Neural cell (in vitro differentiated cells): Measurements from ENCODE around the gene ABHD4. TPM values are rescaled to one million over a fixed set of nuclear protein-coding genes. Genes with fewer than 3 reads are reported as not detected.

Experiments
- H2AFZ ChIP-seq: fragments of 200-600, 300-800 bp; sonication (generic), shearing (Covaris generic); 2 replicates; pipeline ENCODE4 v1.6.0; 2014; ENCODE audit warnings: low read depth, mild to moderate bottlenecking, antibody characterized with exemption, low read length, moderate library complexity
- H3F3A ChIP-seq: fragments of 200-600 bp; shearing (Covaris generic); 2 replicates; pipeline ENCODE4 v1.6.1; 2016; ENCODE audit warnings: mild to moderate bottlenecking, moderate library complexity, mixed read lengths, antibody characterized with exemption, low read length; ENCODE audit not compliant: insufficient read depth, poor library complexity, severe bottlenecking
- H3K27ac ChIP-seq: fragments of 200-600, 300-800 bp; sonication (generic), shearing (Covaris generic); 2 replicates; pipeline ENCODE4 v1.5.1; 2014; ENCODE audit warnings: mild to moderate bottlenecking, low read length, moderate library complexity
- H3K27me3 ChIP-seq: fragments of 300-800, 200-600 bp; sonication (generic), shearing (Covaris generic); 2 replicates; pipeline ENCODE4 v1.6.0; 2014; ENCODE audit warnings: mild to moderate bottlenecking, low read depth, low read length, moderate library complexity; ENCODE audit not compliant: insufficient read depth
- H3K36me3 ChIP-seq: fragments of 300-800, 200-600 bp; sonication (generic), shearing (Covaris generic); 2 replicates; pipeline ENCODE4 v1.5.1; 2014; ENCODE audit warnings: mild to moderate bottlenecking, antibody characterized with exemption, low read length, moderate library complexity; ENCODE audit not compliant: insufficient read depth
- H3K4me2 ChIP-seq: fragments of 300-800, 200-600 bp; sonication (generic), shearing (Covaris generic); 2 replicates; pipeline ENCODE4 v1.6.0; 2014; ENCODE audit warnings: mild to moderate bottlenecking, low read length
- H3K4me3 ChIP-seq: fragments of 300-800, 200-600 bp; sonication (generic), shearing (Covaris generic); 2 replicates; pipeline ENCODE4 v1.5.1; 2014; ENCODE audit warnings: mild to moderate bottlenecking, low read length, moderate library complexity
- H3K79me2 ChIP-seq: fragments of 200-600 bp; shearing (Covaris generic); replicated peaks from 2 replicates; pipeline ENCODE4 v1.6.0; 2014; ENCODE audit warnings: mild to moderate bottlenecking, low read length, moderate library complexity; ENCODE audit not compliant: insufficient read depth
- H3K9ac ChIP-seq: fragments of 300-800, 200-600 bp; sonication (generic), shearing (Covaris generic); 2 replicates; pipeline ENCODE4 v1.6.1; 2016; ENCODE audit warnings: mild to moderate bottlenecking, low read length, mixed read lengths
- H3K9me2 ChIP-seq: fragments of 200-600 bp; shearing (Covaris generic); 2 replicates; pipeline ENCODE4 v1.6.1; 2016; ENCODE audit warnings: mild to moderate bottlenecking, low read length, mixed read lengths; ENCODE audit not compliant: insufficient read depth
- H3K9me3 ChIP-seq: fragments of 200-600, 300-800 bp; sonication (generic), shearing (Covaris generic); 2 replicates; pipeline ENCODE4 v1.6.1; 2016; ENCODE audit warnings: mild to moderate bottlenecking, mixed run types, low read length, moderate library complexity, mixed read lengths
- H4K20me1 ChIP-seq: fragments of 200-600 bp; shearing (Covaris generic); 2 replicates; pipeline ENCODE4 v1.6.1; 2016; ENCODE audit warnings: mild to moderate bottlenecking, mixed run types; ENCODE audit not compliant: insufficient read depth
- MXI1 ChIP-seq: fragments of 450-650 bp; conservative IDR thresholded peaks from 2 replicates; pipeline ENCODE4 v1.6.1; 2014; ENCODE audit warnings: antibody characterized with exemption, mild to moderate bottlenecking; ENCODE audit not compliant: poor library complexity, severe bottlenecking
- polyA plus RNA-seq: library from polyadenylated mRNA; depleted of rRNA; stranded (reverse); fragments of >200 nt; gene quantifications from 2 replicates; pipeline ENCODE4 v1.2.3, GENCODE V29; 2014

The ABHD4 gene
- polyA plus RNA-seq, 1 donor from 2014 or later, result 2.6 TPM

- H2AFZ ChIP-seq, result no peak overlapping the region
- no peaks in the 10 kb centered on the region for H3K79me2 ChIP-seq
- no peaks in the 10 kb centered on the region for H3K9me2 ChIP-seq
- H3K36me3 ChIP-seq, result no peaks in the 10 kb centered on the region
- no peak overlapping the region for H3K4me3 ChIP-seq
- H3K4me2 ChIP-seq, result no peak overlapping the region
- no peaks in the 10 kb centered on the region for H3F3A ChIP-seq
- H4K20me1 ChIP-seq, result no peaks in the 10 kb centered on the region
- TF ChIP-seq MXI1, result no peak
- H3K27ac ChIP-seq, result no peak overlapping the region
- H3K9ac ChIP-seq, result no peak overlapping the region
- no peaks in the 10 kb centered on the region for H3K9me3 ChIP-seq
- H3K27me3 ChIP-seq, result no peaks in the 10 kb centered on the region
Observed at GRCh38 chr14:22660654-22661053, 62.6 kb downstream of the ABHD4 start.

Other genes starting within 250 kb of the ABHD4 start
- 297 and 369 TPM in 2 replicates for gene DAD1, start 9.1 kb upstream of the ABHD4 start, polyA plus RNA-seq
- gene OR6J1, start 46.1 kb downstream of the ABHD4 start, polyA plus RNA-seq, result not detected in 2 replicates
- 60.7 and 76.1 TPM in 2 replicates for gene OXA1L, start 168.4 kb downstream of the ABHD4 start, polyA plus RNA-seq
- gene SLC7A7, start 217.1 kb downstream of the ABHD4 start, polyA plus RNA-seq, result not detected in 2 replicates
- gene MRPL52, start 231.6 kb downstream of the ABHD4 start, polyA plus RNA-seq, result 87.9 and 161 TPM in 2 replicates
- 0.30 and 1.5 TPM in 2 replicates for gene MMP14, start 238.3 kb downstream of the ABHD4 start, polyA plus RNA-seq